HepG2 (cell line): Measurements from ENCODE around the gene SLC13A3. TPM values are rescaled to one million over a fixed set of nuclear protein-coding genes. Genes with fewer than 3 reads are reported as not detected.

Experiments used
- HMGXB3 ChIP-seq: sonication (generic); formaldehyde crosslinking; IDR thresholded peaks from 2 replicates; pipeline ENCODE4 v1.4.0; 2020; ENCODE audit warnings: missing genetic modification reagents, borderline replicate concordance
- MED1 ChIP-seq: sonication (generic); formaldehyde crosslinking; IDR thresholded peaks from 2 replicates; pipeline ENCODE4 v1.4.0; 2020; ENCODE audit warnings: missing genetic modification reagents
- MEIS2 ChIP-seq: sonication (generic); formaldehyde crosslinking; IDR thresholded peaks from 2 replicates; pipeline ENCODE4 v1.9.0; 2021; ENCODE audit warnings: mild to moderate bottlenecking, missing genetic modification reagents
- NKX3-1 ChIP-seq: sonication (generic); formaldehyde crosslinking; IDR thresholded peaks from 2 replicates; pipeline ENCODE4 v1.5.0; 2020; ENCODE audit warnings: missing genetic modification reagents
- POGK ChIP-seq: sonication (generic); formaldehyde crosslinking; conservative IDR thresholded peaks from 2 replicates; pipeline ENCODE4 v1.8.0; 2022; ENCODE audit warnings: mild to moderate bottlenecking, moderate library complexity, missing genetic modification reagents
- SNAPC4 ChIP-seq: sonication (generic); formaldehyde crosslinking; IDR thresholded peaks from 2 replicates; pipeline ENCODE4 v1.4.0; 2020; ENCODE audit warnings: mild to moderate bottlenecking, missing genetic modification reagents
- TRAFD1 ChIP-seq: sonication (generic); formaldehyde crosslinking; IDR thresholded peaks from 2 replicates; pipeline ENCODE4 v1.5.1; 2020; ENCODE audit warnings: missing genetic modification reagents, mild to moderate bottlenecking, borderline replicate concordance
- ZNF609 ChIP-seq: sonication (generic); formaldehyde crosslinking; IDR thresholded peaks from 2 replicates; pipeline ENCODE4 v1.4.0; 2020; ENCODE audit warnings: mild to moderate bottlenecking, missing genetic modification reagents, borderline replicate concordance
- ZSCAN9 ChIP-seq: IDR thresholded peaks from 2 replicates; pipeline ENCODE4 v1.6.1; 2016; ENCODE audit warnings: borderline replicate concordance
- polyA plus RNA-seq, 8 experiments: library from polyadenylated mRNA; depleted of rRNA in 3 of 8; stranded (reverse) in 7 of 8; unstranded in 1 of 8; fragments of >200 nt; fragmentation: Illumina TruSeq in 4 of 8; extraction: Trizol in 4 of 8; gene quantifications; 2 replicates each; pipeline versions ENCODE4 v1.2.1 to v1.2.3, GENCODE V29; 2011 to 2016; ENCODE audit warnings: low read depth in 4 of 8, missing spikeins in 1 of 8, mixed read lengths in 1 of 8; ENCODE audit not compliant: insufficient read depth in 1 of 8
- total RNA-seq, 5 experiments: library from RNA; depleted of rRNA; stranded (reverse); fragments of >200 nt; fragmentation: Illumina TruSeq; extraction: Trizol; gene quantifications; 2 replicates each; pipeline ENCODE4 v1.2.3, GENCODE V29; 2016; ENCODE audit warnings: low read depth in 1 of 5

SLC13A3 gene
- total and polyA plus RNA-seq, 2 of the 13 experiments (the other 11 are each of a cell fraction or from before 2014, with no cell fraction given) = 66.5 to 76.0 TPM

GRCh38 chr20:46666818-46667515, 15.7 kb upstream of the SLC13A3 start (continued):
- TF ChIP-seq SNAPC4 (CRISPR knock-in tag) (peak; percentile 81; the same call in 1 of the 2 replicates), ZSCAN9 (peak; percentile 99), TRAFD1 (CRISPR knock-in tag) (0 out of 2 replicates have a peak, but pooled peaks have one; percentile 68), ZNF609 (CRISPR knock-in tag) (peak; percentile 99), POGK (peak; percentile 99), NKX3-1 (CRISPR knock-in tag) (peak; percentile 98), MEIS2 (CRISPR knock-in tag) (peak; percentile 98), HMGXB3 (CRISPR knock-in tag) (peak; percentile 96), MED1 (peak; percentile 100)
